DND-41 (cell line): ENCODE results near the gene ATF7IP2.

Experiments
- CTCF ChIP-seq: IDR thresholded peaks from 2 replicates; pipeline ENCODE4 v1.5.1; 2012; ENCODE audit warnings: borderline replicate concordance, low read length, moderate library complexity, mild to moderate bottlenecking; ENCODE audit not compliant: poor library complexity, severe bottlenecking; ENCODE audit errors: extremely low read depth
- EZH2 ChIP-seq: IDR thresholded peaks from 3 replicates; pipeline ENCODE4 v1.6.1; 2012; ENCODE audit warnings: borderline replicate concordance, low read depth, mild to moderate bottlenecking, moderate library complexity, low read length, inconsistent platforms; ENCODE audit not compliant: severe bottlenecking

- no peak for TF ChIP-seq CTCF
- TF ChIP-seq EZH2 = no peak
Observed at GRCh38 chr16:10485159-10485558, 99.3 kb downstream of the ATF7IP2 start.
